K562 (cell line): ENCODE results near the gene NMRK1. TPM values are rescaled to one million over a fixed set of nuclear protein-coding genes. Genes with fewer than 3 reads are reported as not detected.

ENCODE experiments used
- ATAC-seq: fragments of 200-7000 bp; cut with Tn5 transposase; 3 replicates; pipeline ENCODE4 v1.9.1; 2020; ENCODE audit warnings: moderate library complexity
- BruUV-seq: library from RNA; stranded (reverse); fragments of 400-500 nt; replicated peaks from 2 replicates; lab custom pipeline; 2021; lab: Mats Ljungman, UMichigan
- CTCF ChIA-PET: fragments of 300-600 bp; formaldehyde crosslinking; extraction: SDS; loops from one replicate; lab custom pipeline; 2021; ENCODE audit warnings: low intra/inter-chr PET ratio; lab: Yijun Ruan, JAX
- POLR2A ChIA-PET: fragments of 300-600, 350-650 bp; sonication (Branson Sonifier 250); formaldehyde crosslinking; extraction: SDS; loops from one replicate; lab custom pipeline; 2021; ENCODE audit warnings: antibody characterized with exemption, inconsistent platforms; lab: Yijun Ruan, JAX
- DNase-seq, 4 experiments: peaks; one replicate each; pipeline versions ENCODE4 v3.0.0 to v3.0.0-alpha.2; 2011 to 2018; ENCODE audit warnings: low spot score in 3 of 4, mixed read lengths in 3 of 4; ENCODE audit errors: extremely low read depth in 1 of 4
- FAIRE-seq: peaks from 2 replicates; lab custom pipeline; 2011; peaks lifted over from hg19 to GRCh38; lab: Jason Lieb, UNC
- H2AFZ ChIP-seq: 2 replicates; pipeline ENCODE4 v1.6.0; 2011; ENCODE audit warnings: low read depth, low read length, control low read depth, inconsistent platforms
- H3K27ac ChIP-seq: fragments of 200-600 bp; 3 replicates; pipeline ENCODE4 v1.8.0; 2011; ENCODE audit warnings: low read depth, mild to moderate bottlenecking, control low read depth, inconsistent platforms, low read length, moderate library complexity, mixed read lengths; ENCODE audit errors: extremely low read depth
- H3K27me3 ChIP-seq, 2 experiments: fragments of 300-600 bp in 1 of 2; 2 replicates in 1 of 2; 3 replicates in 1 of 2; pipeline versions ENCODE4 v1.6.0 to v1.8.0; 2011; ENCODE audit warnings: inconsistent platforms in 2 of 2, low read length in 2 of 2, mild to moderate bottlenecking in 1 of 2, mixed read lengths in 1 of 2, moderate library complexity in 1 of 2; ENCODE audit not compliant: control insufficient read depth in 2 of 2, insufficient read depth in 2 of 2
- H3K36me3 ChIP-seq: fragments of 300-600 bp; 3 replicates; pipeline ENCODE4 v1.8.0; 2011; ENCODE audit warnings: mild to moderate bottlenecking, low read length, inconsistent platforms; ENCODE audit not compliant: control insufficient read depth, insufficient read depth
- H3K4me1 ChIP-seq, 2 experiments: fragments of 200-600 bp in 1 of 2; replicated peaks in 1 of 2; 2 replicates in 1 of 2; 3 replicates in 1 of 2; pipeline versions ENCODE4 v1.5.1 to v1.8.0; 2011; ENCODE audit warnings: inconsistent platforms in 2 of 2, low read length in 2 of 2, mild to moderate bottlenecking in 1 of 2, mixed read lengths in 1 of 2, moderate library complexity in 1 of 2; ENCODE audit not compliant: control insufficient read depth in 2 of 2, insufficient read depth in 2 of 2
- H3K4me2 ChIP-seq: 2 replicates; pipeline ENCODE4 v1.6.1; 2011; ENCODE audit warnings: low read length, control low read depth, inconsistent platforms, mixed read lengths; ENCODE audit not compliant: insufficient read depth
- H3K4me3 ChIP-seq: fragments of 200-600 bp; sonication (generic), shearing (Covaris generic); 2 replicates; pipeline ENCODE4 v1.5.1; 2016; ENCODE audit warnings: control low read depth, inconsistent platforms
- H3K79me2 ChIP-seq: fragments of 200-600 bp; 3 replicates; pipeline ENCODE4 v1.8.0; 2011; ENCODE audit warnings: low read length, inconsistent platforms; ENCODE audit not compliant: control insufficient read depth, insufficient read depth
- H3K9ac ChIP-seq, 2 experiments: 2 replicates each; pipeline versions ENCODE4 v1.6.0 to v1.6.1; 2011; ENCODE audit warnings: low read depth in 2 of 2, low read length in 2 of 2, control low read depth in 1 of 2, inconsistent platforms in 1 of 2, mild to moderate bottlenecking in 1 of 2, mixed read lengths in 1 of 2; ENCODE audit not compliant: insufficient read depth in 1 of 2
- H3K9me1 ChIP-seq: one replicate; pipeline ENCODE4 v1.6.0; 2011; ENCODE audit warnings: inconsistent platforms, mild to moderate bottlenecking, low read length, moderate library complexity; ENCODE audit not compliant: control insufficient read depth, insufficient read depth
- H3K9me3 ChIP-seq: replicated peaks from 2 replicates; pipeline ENCODE4 v1.5.1; 2011; ENCODE audit warnings: low read depth, low read length, inconsistent platforms; ENCODE audit not compliant: control insufficient read depth, insufficient read depth
- H4K20me1 ChIP-seq: replicated peaks from 2 replicates; pipeline ENCODE4 v1.6.1; 2011; ENCODE audit warnings: low read length, inconsistent platforms, mixed read lengths; ENCODE audit not compliant: control insufficient read depth, insufficient read depth
- ATF7 ChIP-seq: fragments of 450-650 bp; IDR thresholded peaks from 2 replicates; pipeline ENCODE4 v1.7.1; 2014; ENCODE audit warnings: mild to moderate bottlenecking, moderate library complexity
- FOSL1 ChIP-seq: fragments of 200-800 bp; sonication (Bioruptor generic); conservative IDR thresholded peaks from 2 replicates; pipeline ENCODE4 v1.6.1; 2016; ENCODE audit warnings: missing genetic modification characterization, missing compliant biosample characterization
- HDAC1 ChIP-seq, 2 experiments: fragments of 450-650 bp; IDR thresholded peaks; 2 replicates each; pipeline ENCODE4 v1.6.1; 2016 to 2017; ENCODE audit warnings: inconsistent platforms in 1 of 2, mild to moderate bottlenecking in 1 of 2, moderate library complexity in 1 of 2
- JUND ChIP-seq, 2 experiments: IDR thresholded peaks; 2 replicates in 1 of 2; 3 replicates in 1 of 2; pipeline ENCODE4 v1.6.1; 2011; ENCODE audit warnings: borderline replicate concordance in 2 of 2, low read depth in 2 of 2, low read length in 2 of 2, improper control_type of control experiment in 1 of 2, missing biosample characterization in 1 of 2, missing genetic modification characterization in 1 of 2, missing genetic modification reagents in 1 of 2
- RBM25 ChIP-seq: fragments of 200-400 bp; formaldehyde crosslinking; IDR thresholded peaks from 2 replicates; pipeline ENCODE4 v1.6.1; 2018; ENCODE audit warnings: low read length, low read depth, moderate library complexity; ENCODE audit not compliant: severe bottlenecking
- SP1 ChIP-seq: sonication (generic); formaldehyde crosslinking; IDR thresholded peaks from 2 replicates; pipeline ENCODE4 v1.8.1; 2022; ENCODE audit warnings: mild to moderate bottlenecking, missing genetic modification reagents
- SUPT5H ChIP-seq: fragments of 450-650 bp; IDR thresholded peaks from 2 replicates; pipeline ENCODE4 v1.6.1; 2016
- THRB ChIP-seq: fragments of 450-650 bp; formaldehyde crosslinking; conservative IDR thresholded peaks from 2 replicates; pipeline ENCODE4 v1.4.0; 2022; ENCODE audit warnings: mild to moderate bottlenecking, missing genetic modification characterization
- ZBTB49 ChIP-seq: sonication (generic); formaldehyde crosslinking; IDR thresholded peaks from 2 replicates; pipeline ENCODE4 v1.8.0; 2022; ENCODE audit warnings: missing genetic modification reagents, mild to moderate bottlenecking, borderline replicate concordance
- ZNF175 ChIP-seq: fragments of 200-800 bp; sonication (Bioruptor generic); IDR thresholded peaks from 2 replicates; pipeline ENCODE4 v1.6.1; 2016; ENCODE audit warnings: low read depth, mild to moderate bottlenecking, missing genetic modification characterization, missing compliant biosample characterization
- WGBS: fragments of 100-300 bp; shearing (Covaris generic); methylation state at CpG from one replicate; pipeline ENCODE4 v1.1.6; 2016; ENCODE audit warnings: low coverage, mixed read lengths; ENCODE audit not compliant: insufficient coverage; ENCODE audit errors: missing lambda C conversion rate; 5-methylcytosine and 5-hydroxymethylcytosine counted together
- in situ Hi-C: fragments of 300-500 bp; cut with MboI; formaldehyde crosslinking; loops from 4 replicates; pipeline ENCODE4 v1.15.0; 2018; ENCODE audit warnings: inconsistent platforms, mixed read lengths
- intact Hi-C: fragments of 100-400 bp; cut with micrococcal nuclease; formaldehyde crosslinking; loops from 2 replicates; pipeline ENCODE4 v1.14.2; 2022
- polyA plus RNA-seq, 8 experiments: library from polyadenylated mRNA; depleted of rRNA in 4 of 8; stranded (reverse) in 5 of 8; unstranded in 3 of 8; fragments of >200 nt; fragmentation: Nextera tagmentation in 2 of 8; fragmentation: Illumina TruSeq in 1 of 8; extraction: Ambion mirVana in 2 of 8; extraction: Trizol in 1 of 8; gene quantifications; 2 replicates each; pipeline versions ENCODE4 v1.2.1 to v1.2.3, GENCODE V29; 2011 to 2014; ENCODE audit warnings: inconsistent platforms in 1 of 8, missing spikeins in 1 of 8
- total RNA-seq, 7 experiments: library from RNA; depleted of rRNA in 6 of 7; stranded (reverse); fragments of >200 nt in 6 of 7; fragmentation: Illumina TruSeq in 2 of 7; extraction: Trizol in 2 of 7; gene quantifications; 2 replicates each; pipeline versions ENCODE4 v1.2.1 to v1.2.3, GENCODE V29; 2011 to 2021; ENCODE audit warnings: low replicate concordance in 1 of 7
- TF ChIP-seq, protein P1 (sequence below), 2 experiments: fragments of 450-650 bp in 1 of 2; sonication (generic) in 1 of 2; formaldehyde crosslinking in 1 of 2; IDR thresholded peaks in 1 of 2; conservative IDR thresholded peaks in 1 of 2; 2 replicates each; pipeline versions ENCODE4 v1.6.1 to v1.8.1; 2016 to 2023; ENCODE audit warnings: mild to moderate bottlenecking in 2 of 2, moderate library complexity in 2 of 2, inconsistent platforms in 1 of 2, missing genetic modification reagents in 1 of 2
- TF ChIP-seq, protein P2 (sequence below), 3 experiments: fragments of 200-800 bp in 1 of 3; sonication (Bioruptor generic) in 1 of 3; sonication (generic) in 1 of 3; formaldehyde crosslinking in 1 of 3; IDR thresholded peaks; 2 replicates each; pipeline versions ENCODE4 v1.6.1 to v1.8.0; 2016 to 2022; ENCODE audit warnings: mild to moderate bottlenecking in 2 of 3, missing compliant biosample characterization in 2 of 3, missing genetic modification characterization in 2 of 3, missing genetic modification reagents in 1 of 3

The NMRK1 gene
- total and polyA plus RNA-seq, 9 of the 15 experiments (the other 6 are each of a cell fraction or from before 2014, with no cell fraction given) = 1.1 to 3.5 (median 1.7) TPM

- TF ChIP-seq ZBTB49 (CRISPR knock-in tag) = no peak
- peak; percentile 62; the same call in 1 of the 2 replicates for TF ChIP-seq ATF7
These were observed 15.1 kb downstream of the NMRK1 start (continued) for GRCh38 chr9:75072895-75073294.

GRCh38 chr9:75071530-75072122, 16.3 kb downstream of the NMRK1 start:
- Histone ChIP-seq H3K27ac (no peak overlapping the region; the same call in 2 of the 3 replicates), H3K4me2 (peak overlapping the region; percentile 36), H3K9me3 (no peaks in the 10 kb centered on the region), H3K4me1 (peaks cover 0 to 2% of the 10 kb centered on the region in 2 experiments; a peak in 3 of 5 replicates), H2AFZ (peak overlapping the region; percentile 73), H3K9ac (no peak overlapping the region; a peak in 2 of 4 replicates), H3K9me1 (no peaks in the 10 kb centered on the region), H3K4me3 (no peak overlapping the region), H3K36me3 (no peaks in the 10 kb centered on the region), H4K20me1 (no peaks in the 10 kb centered on the region), H3K27me3 (no peaks in the 10 kb centered on the region), H3K79me2 (no peaks in the 10 kb centered on the region)
- intact Hi-C loops = no loop called here
- BruUV-seq = no TSS peak
- CTCF ChIA-PET = no interaction called here
- WGBS = 34% methylated on average over 4 of the region's 5 CpGs
- ATAC-seq (peak; percentile 80), FAIRE-seq (peak; percentile 75), DNase-seq (peak in 3 of 4 experiments; percentile 8 to 51 (median 34))
- in situ Hi-C loops = no loop called here
- POLR2A ChIA-PET = interaction anchor here (0.6 to 1.1 kb wide), 2 partner anchors 16 to 44 kb away, joined by 4 read pairs; partner anchors contain the start of genes CARNMT1 and NMRK1
- TF ChIP-seq, protein P1, sequence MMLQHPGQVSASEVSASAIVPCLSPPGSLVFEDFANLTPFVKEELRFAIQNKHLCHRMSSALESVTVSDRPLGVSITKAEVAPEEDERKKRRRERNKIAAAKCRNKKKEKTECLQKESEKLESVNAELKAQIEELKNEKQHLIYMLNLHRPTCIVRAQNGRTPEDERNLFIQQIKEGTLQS (IDR thresholded peaks at IDR 0.05) = peak; percentile 85
- TF ChIP-seq, protein P1 (CRISPR knock-in tag; conservative IDR thresholded peaks at IDR 0.05) = no peak
- TF ChIP-seq HDAC1 (IDR thresholded peaks at IDR 0.05) = no peak
- no peak for TF ChIP-seq SP1 (CRISPR knock-in tag)
- TF ChIP-seq JUND (IDR thresholded peaks at IDR 0.05; ENCODE audit: borderline replicate concordance, low read depth, low read length) = peak; percentile 90
- peak; percentile 90; the same call in 2 of the 3 replicates for TF ChIP-seq JUND (tag; IDR thresholded peaks at IDR 0.05; ENCODE audit: borderline replicate concordance, low read depth, low read length)
- TF ChIP-seq, protein P2, sequence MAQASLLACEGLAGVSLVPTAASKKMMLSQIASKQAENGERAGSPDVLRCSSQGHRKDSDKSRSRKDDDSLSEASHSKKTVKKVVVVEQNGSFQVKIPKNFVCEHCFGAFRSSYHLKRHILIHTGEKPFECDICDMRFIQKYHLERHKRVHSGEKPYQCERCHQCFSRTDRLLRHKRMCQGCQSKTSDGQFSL (CRISPR knock-in tag; IDR thresholded peaks at IDR 0.05) = no peak
- TF ChIP-seq, protein P2 (tag; IDR thresholded peaks at IDR 0.05) = no peak
- peak; percentile 79 for TF ChIP-seq FOSL1
- no peak for TF ChIP-seq ZNF175 (CRISPR knock-in tag)
- no peak for TF ChIP-seq SUPT5H
- no peak for TF ChIP-seq RBM25
- TF ChIP-seq THRB (CRISPR knock-in tag) = no peak
